ENCODE data around the gene ATF6B. TPM values are rescaled to one million over a fixed set of nuclear protein-coding genes. Genes with fewer than 3 reads are reported as not detected.

The ATF6B gene
- polyA plus RNA-seq, 1 donor = 94.3 TPM

Other genes with a start within 250 kb of the ATF6B start
- gene SLC44A4, start 249.2 kb downstream of the ATF6B start, polyA plus RNA-seq (ENCODE audit: insufficient read length) = 52.6 TPM
- 84.3 TPM for gene EHMT2, start 230.5 kb downstream of the ATF6B start, polyA plus RNA-seq (ENCODE audit: insufficient read length)
- gene ZBTB12, start 226.2 kb downstream of the ATF6B start, polyA plus RNA-seq (ENCODE audit: insufficient read length) = 23.1 TPM
- 3.9 TPM for gene C2, start 200.5 kb downstream of the ATF6B start, polyA plus RNA-seq (ENCODE audit: insufficient read length)
- gene CFB, start 182.2 kb downstream of the ATF6B start, polyA plus RNA-seq (ENCODE audit: insufficient read length) = 10.7 TPM
- gene NELFE, start 169.3 kb downstream of the ATF6B start, polyA plus RNA-seq (ENCODE audit: insufficient read length) = 89.9 TPM
- 60.8 TPM for gene SKIC2, start 169.1 kb downstream of the ATF6B start, polyA plus RNA-seq (ENCODE audit: insufficient read length)
- 29.4 TPM for gene DXO, start 156.1 kb downstream of the ATF6B start, polyA plus RNA-seq (ENCODE audit: insufficient read length)
- gene C4A, start 146.2 kb downstream of the ATF6B start, polyA plus RNA-seq (ENCODE audit: insufficient read length) = 17.0 TPM
- gene C4B, start 113.5 kb downstream of the ATF6B start, polyA plus RNA-seq (ENCODE audit: insufficient read length) = 22.3 TPM
- 0.55 TPM for gene CYP21A2, start 89.8 kb downstream of the ATF6B start, polyA plus RNA-seq (ENCODE audit: insufficient read length)
- gene TNXB, start 18.9 kb downstream of the ATF6B start, polyA plus RNA-seq (ENCODE audit: insufficient read length) = 4.7 TPM
- gene FKBPL, start 2.0 kb upstream of the ATF6B start, polyA plus RNA-seq (ENCODE audit: insufficient read length) = 7.5 TPM
- 2.7 TPM for gene PRRT1, start 23.7 kb upstream of the ATF6B start, polyA plus RNA-seq (ENCODE audit: insufficient read length)
- gene PPT2, start 25.9 kb upstream of the ATF6B start, polyA plus RNA-seq (ENCODE audit: insufficient read length) = 40.9 TPM
- gene EGFL8, start 36.3 kb upstream of the ATF6B start, polyA plus RNA-seq (ENCODE audit: insufficient read length) = 30.3 TPM
- 94.6 TPM for gene AGPAT1, start 47.8 kb upstream of the ATF6B start, polyA plus RNA-seq (ENCODE audit: insufficient read length)
- 90.5 TPM for gene RNF5, start 50.2 kb upstream of the ATF6B start, polyA plus RNA-seq (ENCODE audit: insufficient read length)
- gene AGER, start 56.0 kb upstream of the ATF6B start, polyA plus RNA-seq (ENCODE audit: insufficient read length) = 28.0 TPM
- gene PBX2, start 62.0 kb upstream of the ATF6B start, polyA plus RNA-seq (ENCODE audit: insufficient read length) = 190 TPM
- 10.2 TPM for gene GPSM3, start 64.4 kb upstream of the ATF6B start, polyA plus RNA-seq (ENCODE audit: insufficient read length)
- 15.6 TPM for gene NOTCH4, start 95.8 kb upstream of the ATF6B start, polyA plus RNA-seq (ENCODE audit: insufficient read length)
- 0.27 TPM for gene TSBP1, start 243.7 kb upstream of the ATF6B start, polyA plus RNA-seq (ENCODE audit: insufficient read length)

All from left kidney (tissue), 1 donor.